Adrenal gland (tissue), 5 donors: Measurements from ENCODE around the gene ABHD3.

Experiments
- CTCF ChIP-seq, 6 experiments: fragments of 450-650 bp in 4 of 6; fragments of 200-600 bp in 2 of 6; sonication (generic) in 1 of 6; IDR thresholded peaks; 1 replicate in 5 of 6; 2 replicates in 1 of 6; pipeline versions ENCODE4 v1.5.1 to v1.8.0; 2016 to 2021; ENCODE audit warnings: antibody characterized with exemption in 6 of 6, mild to moderate bottlenecking in 2 of 6, moderate library complexity in 1 of 6
- POLR2A ChIP-seq, 2 donors: fragments of 450-650 bp; IDR thresholded peaks; one replicate each; pipeline ENCODE4 v1.6.1; 2017; ENCODE audit warnings: antibody characterized with exemption in 2 of 2, mild to moderate bottlenecking in 2 of 2, moderate library complexity in 1 of 2
- donor health status: DM: no; HTN: no; CAD: no.

- no peak for TF ChIP-seq CTCF (IDR thresholded peaks at IDR 0.05)
- no peak for TF ChIP-seq POLR2A (IDR thresholded peaks at IDR 0.05)
Observed at GRCh38 chr18:21739604-21740537, 35.3 kb upstream of the ABHD3 start.
